ENCODE data around the gene DYNLT2.

DNA sequence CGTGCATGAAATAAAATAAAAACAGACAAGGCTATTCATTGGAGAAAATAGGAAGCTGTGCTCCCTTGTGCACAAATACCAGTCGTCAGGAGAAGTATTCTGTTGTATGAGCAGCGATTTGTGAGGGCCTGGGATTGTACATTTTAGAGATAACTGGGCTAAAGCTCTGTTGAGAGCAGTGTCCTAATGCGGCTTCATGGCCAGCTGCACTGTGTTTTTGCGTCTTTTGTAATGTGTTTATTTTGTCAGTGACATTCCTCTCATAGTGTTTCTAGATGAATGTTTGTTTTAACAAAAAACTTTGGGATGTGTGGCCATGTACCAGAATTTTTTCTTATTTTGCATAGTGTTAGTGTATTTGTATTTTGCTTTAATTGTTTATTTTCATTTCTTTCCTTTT lies 14.9 kb upstream of the DYNLT2 start:
- TF ChIP-seq, protein P1, sequence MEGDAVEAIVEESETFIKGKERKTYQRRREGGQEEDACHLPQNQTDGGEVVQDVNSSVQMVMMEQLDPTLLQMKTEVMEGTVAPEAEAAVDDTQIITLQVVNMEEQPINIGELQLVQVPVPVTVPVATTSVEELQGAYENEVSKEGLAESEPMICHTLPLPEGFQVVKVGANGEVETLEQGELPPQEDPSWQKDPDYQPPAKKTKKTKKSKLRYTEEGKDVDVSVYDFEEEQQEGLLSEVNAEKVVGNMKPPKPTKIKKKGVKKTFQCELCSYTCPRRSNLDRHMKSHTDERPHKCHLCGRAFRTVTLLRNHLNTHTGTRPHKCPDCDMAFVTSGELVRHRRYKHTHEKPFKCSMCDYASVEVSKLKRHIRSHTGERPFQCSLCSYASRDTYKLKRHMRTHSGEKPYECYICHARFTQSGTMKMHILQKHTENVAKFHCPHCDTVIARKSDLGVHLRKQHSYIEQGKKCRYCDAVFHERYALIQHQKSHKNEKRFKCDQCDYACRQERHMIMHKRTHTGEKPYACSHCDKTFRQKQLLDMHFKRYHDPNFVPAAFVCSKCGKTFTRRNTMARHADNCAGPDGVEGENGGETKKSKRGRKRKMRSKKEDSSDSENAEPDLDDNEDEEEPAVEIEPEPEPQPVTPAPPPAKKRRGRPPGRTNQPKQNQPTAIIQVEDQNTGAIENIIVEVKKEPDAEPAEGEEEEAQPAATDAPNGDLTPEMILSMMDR (IDR thresholded peaks at IDR 0.05), result no peak
- no peak for TF ChIP-seq POLR2A (IDR thresholded peaks at IDR 0.05)

Data from tibial nerve (tissue), 3 donors.